OCI-LY1 (cell line): Measurements from ENCODE around the gene NABP1.
"Not testable (repeated sequence)": the region's sequence is repeated elsewhere in the genome, so short reads cannot be mapped to it uniquely, and the experiment has no call there.

Source experiments
- CTCF ChIP-seq: fragments of 200-600 bp; sonication (generic), shearing (Covaris generic); IDR thresholded peaks from 2 replicates; pipeline ENCODE4 v1.5.1; 2017; ENCODE audit warnings: mild to moderate bottlenecking, antibody characterized with exemption, low read length, moderate library complexity, mixed read lengths
- EZH2 ChIP-seq: fragments of 200-600 bp; sonication (generic), shearing (Covaris generic); IDR thresholded peaks from 2 replicates; pipeline ENCODE4 v1.8.0; 2017; ENCODE audit warnings: borderline replicate concordance, mixed run types, mild to moderate bottlenecking, antibody characterized with exemption, low read length, moderate library complexity, mixed read lengths

- TF ChIP-seq CTCF, EZH2: not testable (repeated sequence)
Observed at GRCh38 chr2:191644613-191645012, 33.3 kb upstream of the NABP1 start.
